Hypothalamus (tissue), 51 donors: Measurements from ENCODE around the gene MID1.
A peak's percentile ranks its signal among the peaks of the same experiment; 100 is the strongest.
"Not testable (repeated sequence)": the region's sequence is repeated elsewhere in the genome, so short reads cannot be mapped to it uniquely, and the experiment has no call there.

Source experiments
- DNase-seq, 51 donors: peaks; one replicate each; lab custom pipeline; 2025; lab: John Stamatoyannopoulos, UW

Gene MID1

GRCh38 chrX:10618961-10619360, 1.4 kb downstream of the MID1 start:
- peak in 2 of 51 donors; percentile 1 to 2 for DNase-seq

DNA sequence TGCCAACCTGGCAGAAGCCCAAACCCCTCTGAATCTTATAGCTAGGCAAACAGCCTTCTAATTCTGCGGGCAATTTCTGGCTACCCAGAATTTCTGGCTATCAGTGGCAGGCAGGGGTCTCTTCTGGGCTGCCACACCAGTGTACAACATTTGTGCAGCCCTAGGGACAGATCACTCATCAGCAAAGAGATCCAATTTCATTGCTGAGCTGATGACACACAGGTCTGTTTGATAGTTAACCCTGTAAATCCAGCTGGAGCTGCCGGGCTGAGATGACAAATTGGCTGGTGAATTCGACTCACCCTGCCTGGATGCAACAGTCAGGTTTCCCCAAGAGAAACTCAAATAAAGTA, 2.4 kb downstream of the MID1 start:
- no peak for DNase-seq

GRCh38 chrX:10617186-10617998, 3.0 kb downstream of the MID1 start:
- DNase-seq: no peak

DNA sequence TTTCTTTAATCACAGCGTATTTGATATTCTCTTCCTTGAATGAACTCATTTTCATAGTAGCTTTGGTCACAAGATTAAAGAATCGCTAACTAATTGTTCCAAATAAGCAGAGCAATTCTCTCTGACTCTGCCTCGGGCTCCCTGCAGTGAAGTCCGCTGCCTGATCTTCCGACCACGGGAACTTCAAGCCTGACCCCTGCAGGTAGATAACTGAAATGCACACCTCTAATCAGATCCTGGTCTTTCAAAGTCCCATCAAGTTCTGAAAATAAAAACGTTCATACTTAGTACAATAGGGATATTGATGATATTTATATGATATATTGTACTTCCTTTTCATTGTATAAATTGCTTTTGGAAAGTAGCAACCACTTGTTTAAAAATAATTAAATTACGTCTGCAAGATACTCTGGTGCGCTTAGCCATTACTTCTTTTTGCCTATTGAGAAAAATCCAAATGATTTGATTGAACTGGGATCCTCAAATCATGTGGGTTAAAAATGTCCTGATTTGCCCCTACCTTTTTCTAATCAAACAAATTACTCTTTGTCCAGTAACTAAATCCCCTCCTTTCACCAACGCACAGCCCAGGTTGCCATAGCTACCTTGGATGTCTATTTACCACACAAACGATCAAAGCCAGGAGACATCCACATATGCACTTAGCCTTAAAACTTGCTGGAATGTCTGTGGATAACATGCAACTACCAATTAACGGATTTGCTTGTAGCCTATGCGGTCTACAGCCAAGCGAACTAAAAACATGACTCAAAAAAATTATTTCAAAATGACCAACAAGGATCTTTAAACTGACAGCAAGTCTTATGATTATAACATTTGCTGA, 4.2 kb downstream of the MID1 start:
- DNase-seq: peak in 27 of 51 donors; percentile 0 to 45 (median 20)

DNA sequence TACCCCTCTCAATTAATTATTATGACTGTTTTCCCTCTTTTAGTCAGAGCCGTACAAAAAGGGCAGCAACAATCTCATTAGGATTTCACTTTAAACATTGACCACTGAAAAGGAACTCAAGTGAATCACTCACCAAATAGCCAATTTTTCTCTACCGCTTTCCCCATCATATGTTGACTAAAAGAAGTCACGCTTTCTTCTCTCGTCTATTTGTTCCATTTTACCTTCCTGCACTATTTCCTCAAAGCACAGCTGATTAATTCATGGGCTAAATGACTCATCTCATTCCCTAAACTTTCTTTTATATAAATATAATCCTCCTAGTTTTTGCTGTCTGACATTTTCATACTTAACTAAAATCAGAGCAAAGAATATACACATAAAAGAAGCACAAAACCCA, 8.2 kb downstream of the MID1 start:
- DNase-seq: no peak

DNA sequence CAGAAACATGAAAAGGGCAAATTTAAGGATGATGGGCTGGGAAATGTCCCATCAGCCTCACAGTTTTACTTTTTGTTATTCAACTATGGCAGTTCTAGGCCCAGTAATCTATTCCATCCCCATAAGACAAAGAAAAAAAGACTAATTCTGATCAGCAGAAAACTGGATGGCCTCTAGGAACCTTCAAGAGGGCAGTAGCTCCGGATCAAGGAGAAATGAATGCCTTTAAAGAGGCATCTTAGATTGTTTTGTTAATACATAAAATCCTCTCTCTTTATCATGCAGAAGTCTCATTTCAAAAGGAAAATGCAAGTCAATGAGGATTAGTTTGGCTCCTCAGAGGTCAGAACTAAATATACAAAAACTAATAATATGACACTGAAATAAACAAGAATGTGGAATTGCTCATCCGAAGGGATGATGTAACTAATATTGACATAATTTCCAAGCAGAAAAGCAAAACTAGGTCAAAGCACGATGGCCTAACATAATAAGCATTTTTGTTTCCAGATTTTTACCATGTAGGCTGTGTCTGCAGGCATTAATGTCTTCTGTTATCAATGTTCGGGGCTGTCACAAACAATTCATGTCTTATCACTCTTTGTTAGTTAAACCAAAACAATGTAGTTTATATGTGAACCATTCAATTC, 8.8 kb downstream of the MID1 start:
- DNase-seq: no peak

DNA sequence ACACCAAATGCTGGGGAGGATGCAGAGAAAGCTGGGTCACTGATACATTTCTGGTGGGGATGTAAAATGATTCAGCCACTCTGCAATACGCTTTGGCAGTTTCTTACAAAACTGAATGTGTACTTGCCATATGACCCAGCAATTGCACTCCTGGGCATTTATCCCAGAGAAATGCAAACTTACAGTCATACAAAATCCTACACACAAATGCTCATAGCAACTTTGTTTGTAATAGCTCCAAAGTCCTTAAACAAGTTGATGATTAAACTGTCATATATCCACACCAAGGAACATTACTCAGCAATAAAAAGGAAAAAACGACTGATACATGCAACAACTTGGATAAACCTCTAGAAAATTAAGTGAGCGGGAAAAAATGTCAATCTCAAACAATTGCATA, 12.3 kb downstream of the MID1 start:
- no peak for DNase-seq

DNA sequence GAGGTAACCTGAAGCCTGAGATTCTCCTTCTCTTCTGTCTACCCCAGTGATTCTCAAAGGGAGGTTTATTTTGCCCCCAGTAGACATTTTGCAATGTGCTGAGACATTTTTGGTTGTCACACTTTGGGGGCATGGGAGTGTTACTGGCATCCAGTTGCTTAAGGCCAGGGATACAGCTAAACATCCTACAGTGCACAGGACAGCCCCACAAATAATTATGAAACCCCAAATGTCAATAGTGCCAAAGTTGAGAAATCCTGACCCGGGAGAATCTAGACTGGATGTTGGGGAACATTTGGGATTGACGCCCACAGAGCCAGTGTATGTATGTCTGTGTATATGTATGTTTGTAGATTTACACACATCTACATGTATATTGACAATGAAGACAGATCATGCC, 13.2 kb downstream of the MID1 start:
- no peak for DNase-seq

- DNase-seq: no peak
Measured at GRCh38 chrX:10603612-10604011, 16.8 kb downstream of the MID1 start.

- no peak for DNase-seq
Measured at GRCh38 chrX:10602646-10603045, 17.7 kb downstream of the MID1 start.

GRCh38 chrX:10600479-10600878, 19.9 kb downstream of the MID1 start:
- no peak for DNase-seq

DNA sequence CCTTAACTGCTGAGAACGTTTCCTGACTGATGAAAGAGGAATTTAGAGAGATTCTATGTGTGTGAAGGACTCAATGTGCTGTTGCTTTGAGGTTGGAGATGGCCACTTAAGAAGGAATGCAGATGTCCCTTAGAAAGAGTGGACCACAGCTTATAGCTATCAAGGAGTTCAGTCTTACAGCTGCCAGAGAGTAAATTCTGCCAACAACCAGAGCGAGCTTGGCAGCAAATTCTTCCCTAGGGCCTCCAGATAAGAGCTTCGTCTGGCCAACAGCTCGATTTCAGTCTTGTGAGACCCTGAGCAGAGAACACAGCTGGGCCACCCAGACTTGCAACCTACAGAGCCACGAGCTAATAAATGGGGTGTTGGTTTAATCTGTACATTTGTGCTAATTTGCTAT, 21.8 kb downstream of the MID1 start:
- no peak for DNase-seq

- peak in 13 of 51 donors; percentile 0 to 26 (median 4) for DNase-seq
Measured at GRCh38 chrX:10597871-10598270, 22.5 kb downstream of the MID1 start.

DNA sequence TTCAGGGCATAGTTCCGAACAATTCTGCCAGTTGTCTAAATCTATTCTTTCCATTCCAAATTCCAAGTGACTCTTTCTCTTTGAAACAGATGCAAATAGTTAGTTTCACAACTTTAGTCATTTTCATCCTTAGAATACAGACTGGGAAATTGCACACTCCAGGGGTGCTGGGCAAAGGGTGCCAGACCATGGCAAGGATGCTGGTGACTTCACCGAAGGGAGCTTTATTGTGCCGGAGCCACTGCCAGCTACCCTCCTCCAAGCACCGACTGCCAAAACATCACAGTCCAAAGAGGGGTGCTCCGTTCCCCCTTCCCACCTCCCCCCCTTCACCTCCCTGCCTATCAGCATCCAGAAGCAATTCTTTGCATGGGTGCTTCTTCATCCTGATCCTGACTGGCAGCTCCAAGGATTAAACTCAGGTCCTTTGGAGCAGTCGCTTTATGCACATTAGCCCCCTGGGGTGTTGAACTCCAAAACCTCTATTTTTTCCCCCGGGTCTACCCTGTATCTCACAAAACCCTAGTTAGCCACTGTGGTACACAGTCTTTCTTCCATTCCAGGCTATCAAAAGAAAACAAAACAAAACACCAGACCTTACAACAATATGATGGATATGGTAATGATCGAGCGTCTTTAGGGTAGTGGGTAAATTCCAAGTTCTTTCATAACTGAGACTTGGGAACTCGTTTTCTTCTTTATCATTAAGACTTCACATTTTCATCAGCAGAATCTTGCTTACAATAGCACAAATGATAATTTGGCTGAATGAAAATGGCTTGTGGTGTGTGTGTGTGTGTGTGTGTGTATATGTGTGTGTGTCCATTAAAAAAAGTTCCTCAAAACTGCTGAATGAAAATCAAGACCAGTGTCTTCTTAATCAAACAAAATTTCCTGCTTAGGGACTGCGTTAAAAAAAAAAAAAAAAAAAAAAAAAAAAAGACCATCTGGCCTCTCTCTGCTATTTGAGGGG, 28.7 kb downstream of the MID1 start:
- peak in 1 of 51 donors; percentile 5 for DNase-seq

DNA sequence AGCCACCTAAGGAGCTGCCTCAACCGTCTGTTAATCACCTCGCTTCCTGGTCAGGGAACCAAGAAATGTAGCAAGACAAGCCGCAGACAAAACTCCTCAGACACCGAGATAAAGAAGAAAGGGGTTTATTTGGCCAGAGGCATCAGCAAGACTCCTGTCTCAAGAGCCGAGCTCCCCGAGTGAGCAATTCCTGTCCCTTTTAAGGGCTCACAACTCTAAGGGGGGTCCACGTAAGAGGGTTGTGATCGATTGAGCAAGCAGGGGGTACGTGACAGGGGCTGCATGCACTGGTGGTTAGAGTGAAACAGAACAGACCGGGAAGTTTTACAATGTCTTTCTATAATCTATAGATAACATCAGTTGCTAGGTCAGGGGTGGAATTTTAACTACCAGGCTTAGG, 30.6 kb downstream of the MID1 start:
- not testable (repeated sequence) for DNase-seq

DNA sequence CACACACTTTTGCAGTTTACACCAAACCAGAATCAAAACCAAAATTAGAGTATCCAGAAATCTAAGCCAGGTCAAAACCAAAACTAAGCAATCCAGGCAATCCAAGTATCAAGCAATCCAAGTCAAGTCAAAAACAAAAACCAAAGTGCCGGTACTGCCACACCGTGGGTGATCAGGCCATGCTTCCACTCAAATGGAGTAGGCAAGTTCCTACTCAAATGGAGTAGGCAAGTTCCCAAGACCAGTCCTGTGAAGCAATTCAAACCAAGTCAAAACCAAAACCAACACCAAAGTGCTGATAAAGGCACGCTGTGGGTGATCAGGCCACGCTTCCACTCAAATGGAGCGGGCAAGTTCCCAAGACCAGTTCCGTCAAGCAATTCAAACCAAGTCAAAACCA, 31.3 kb downstream of the MID1 start:
- DNase-seq: no peak

- DNase-seq: not testable (repeated sequence)
Measured at GRCh38 chrX:10584882-10585281, 35.5 kb downstream of the MID1 start.

GRCh38 chrX:10582945-10583344, 37.4 kb downstream of the MID1 start:
- DNase-seq: no peak

- DNase-seq: no peak
Measured at GRCh38 chrX:10582215-10582733, 38.1 kb downstream of the MID1 start.
